ENCODE measurements around the gene CYP1B1.
"Not testable (repeated sequence)": the region's sequence is repeated elsewhere in the genome, so short reads cannot be mapped to it uniquely, and the experiment has no call there.

- not testable (repeated sequence) for TF ChIP-seq CTCF (conservative IDR thresholded peaks at IDR 0.05); EZH2 (IDR thresholded peaks at IDR 0.05; ENCODE audit: low read depth)
These were observed 6.8 kb upstream of the CYP1B1 start for GRCh38 chr2:38082727-38083126.
